22Rv1 (cell line): ENCODE data around the gene NR4A3.
A peak's percentile ranks its signal among the peaks of the same experiment; 100 is the strongest.

ENCODE experiments used
- H3K27ac ChIP-seq: fragments of 450-650 bp; 2 replicates; pipeline ENCODE4 v1.5.1; 2017
- CTCF ChIP-seq: fragments of 450-650 bp; IDR thresholded peaks from 2 replicates; pipeline ENCODE4 v1.5.1; 2017; ENCODE audit warnings: mild to moderate bottlenecking
- ZFX ChIP-seq: fragments of 450-650 bp; IDR thresholded peaks from 2 replicates; pipeline ENCODE4 v1.6.1; 2017; ENCODE audit warnings: antibody characterized with exemption, borderline replicate concordance

Gene NR4A3

GRCh38 chr9:99820685-99821395 is 845 bp upstream of the NR4A3 start:
- H3K27ac ChIP-seq = peak overlapping the region; percentile 85
- TF ChIP-seq CTCF = no peak
- no peak for TF ChIP-seq ZFX

DNA sequence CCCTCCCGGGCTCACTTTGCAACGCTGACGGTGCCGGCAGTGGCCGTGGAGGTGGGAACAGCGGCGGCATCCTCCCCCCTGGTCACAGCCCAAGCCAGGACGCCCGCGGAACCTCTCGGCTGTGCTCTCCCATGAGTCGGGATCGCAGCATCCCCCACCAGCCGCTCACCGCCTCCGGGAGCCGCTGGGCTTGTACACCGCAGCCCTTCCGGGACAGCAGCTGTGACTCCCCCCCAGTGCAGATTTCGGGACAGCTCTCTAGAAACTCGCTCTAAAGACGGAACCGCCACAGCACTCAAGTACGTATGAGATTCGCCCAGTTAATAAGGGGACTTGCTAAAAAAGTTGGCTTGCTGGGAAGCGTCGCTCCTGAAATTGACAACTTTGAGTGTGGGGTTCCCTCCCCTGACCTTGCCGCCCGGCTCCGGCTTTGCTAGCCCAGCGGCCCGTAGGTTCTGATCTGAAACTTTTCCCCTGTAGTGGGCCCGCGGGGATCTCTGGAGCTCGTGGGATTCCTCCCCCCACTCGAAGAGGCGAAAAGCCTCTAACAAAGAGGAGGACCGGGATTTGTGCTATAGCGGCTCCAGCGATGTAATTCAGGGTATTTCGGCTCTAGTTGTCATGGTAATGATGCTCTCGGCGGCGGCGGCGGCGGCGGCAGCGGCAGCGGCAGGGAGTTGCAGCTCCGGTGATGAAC is 572 bp downstream of the NR4A3 start:
- no peak for TF ChIP-seq ZFX
- no peak for TF ChIP-seq CTCF

GRCh38 chr9:99822806-99823591 is 1.3 kb downstream of the NR4A3 start:
- no peak overlapping the region for H3K27ac ChIP-seq
- TF ChIP-seq ZFX (no peak), CTCF (no peak)

More for the DNA sequence above, 572 bp downstream of the NR4A3 start:
- H3K27ac ChIP-seq = peak overlapping the region; percentile 85

DNA sequence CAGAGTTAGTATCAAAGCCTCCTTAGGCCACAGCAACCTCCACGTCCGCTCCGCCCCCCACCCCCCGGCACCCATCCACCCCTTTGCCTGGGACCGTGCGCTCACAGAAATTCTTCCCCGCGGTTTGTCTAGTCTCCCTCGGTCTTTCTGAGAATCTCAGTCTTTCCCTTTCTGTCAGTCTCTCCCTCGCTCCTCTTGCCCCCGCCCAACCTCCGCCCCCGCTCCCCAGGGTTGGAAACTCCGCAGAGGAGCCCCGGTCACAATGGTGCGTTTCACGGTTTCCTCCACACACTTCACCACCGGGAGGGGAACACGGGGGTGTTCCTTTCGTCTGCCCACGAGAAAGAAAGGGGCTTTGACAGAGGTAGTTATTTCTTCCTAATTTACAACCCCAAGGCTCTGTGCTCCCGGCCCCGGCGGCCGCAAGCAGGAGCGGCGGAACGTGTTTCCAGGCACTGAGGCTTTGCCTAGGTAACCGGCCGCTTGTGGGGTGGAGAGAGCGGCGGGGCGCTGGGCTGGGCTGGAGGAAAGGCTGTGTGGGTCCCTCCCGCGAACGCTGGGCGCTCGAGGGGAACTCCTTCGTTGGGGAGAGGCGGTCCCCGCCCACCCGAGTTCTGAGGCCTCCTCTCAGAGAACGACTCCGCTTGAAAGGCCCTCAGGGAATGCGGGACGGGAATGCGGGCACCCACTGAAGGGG is 2.1 kb downstream of the NR4A3 start:
- TF ChIP-seq ZFX (no peak), CTCF (no peak)
- H3K27ac ChIP-seq = no peak overlapping the region

DNA sequence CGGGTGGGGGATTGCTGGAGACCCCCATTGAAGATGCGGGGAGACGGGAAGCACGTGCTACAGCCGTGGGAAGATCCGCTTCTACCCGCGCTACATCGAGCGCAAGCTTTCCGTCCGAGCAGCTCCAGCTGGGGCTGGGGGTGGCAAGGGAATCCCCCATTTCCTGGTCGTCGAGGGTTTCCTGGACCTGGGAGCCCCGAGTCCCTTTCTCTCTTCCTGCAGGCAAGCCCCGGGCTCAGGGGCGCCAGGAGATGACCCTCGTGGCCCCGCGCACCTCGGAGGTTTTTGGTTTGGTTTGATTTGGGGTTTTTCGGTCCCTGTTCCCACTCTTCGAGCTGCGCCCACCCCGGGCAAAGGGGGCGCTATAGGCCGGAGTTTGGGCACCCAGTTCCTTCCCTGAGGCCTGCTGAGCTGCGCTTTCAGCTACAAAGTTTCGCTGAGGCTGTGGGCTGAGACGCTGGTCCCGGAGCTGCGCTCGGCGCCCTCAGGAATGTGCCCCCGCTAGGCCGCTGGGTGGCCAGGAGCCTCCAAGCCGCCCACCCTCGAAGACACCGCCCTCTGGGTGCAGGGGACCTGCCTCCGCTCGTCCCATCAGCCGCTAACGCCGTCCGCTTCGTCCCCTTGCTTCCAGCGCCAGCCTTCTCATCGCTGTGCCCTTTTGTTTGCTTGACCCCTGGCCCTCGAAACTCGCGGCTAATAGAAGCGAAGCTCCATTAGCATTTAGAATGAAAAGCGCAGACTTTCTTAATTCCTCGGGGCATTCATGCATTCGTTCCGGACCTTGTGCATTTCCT is 2.9 kb downstream of the NR4A3 start:
- no peak for TF ChIP-seq ZFX
- peak; percentile 32 for TF ChIP-seq CTCF
- no peak overlapping the region for H3K27ac ChIP-seq
